Measurements from ENCODE around the gene ZNF541. TPM values are rescaled to one million over a fixed set of nuclear protein-coding genes. Genes with fewer than 3 reads are reported as not detected.

The ZNF541 gene
- total RNA-seq, 2 donors from 2014 or later: not detected

GRCh38 chr19:47608074-47608918 is 35.3 kb upstream of the ZNF541 start:
- TF ChIP-seq CTCF (conservative IDR thresholded peaks at IDR 0.05): peak; percentile 61
- Histone ChIP-seq H3K4me3 (ENCODE audit: low read length) (peak overlapping the region; percentile 95), H3K27ac (ENCODE audit: low read depth, low read length) (peak overlapping the region; percentile 84), H3K9me3 (ENCODE audit: control insufficient read depth, low read length) (no peaks in the 10 kb centered on the region), H3K4me1 (ENCODE audit: control insufficient read depth, insufficient read depth, low read length) (peaks cover 13% of the 10 kb centered on the region), H3K27me3 (ENCODE audit: control insufficient read depth, insufficient read depth, low read length, poor library complexity, severe bottlenecking) (no peaks in the 10 kb centered on the region), H3K36me3 (ENCODE audit: control insufficient read depth, insufficient read depth, low read length) (peaks cover 15% of the 10 kb centered on the region), H3K9ac (ENCODE audit: extremely low read depth, low read length, poor library complexity, severe bottlenecking) (peak overlapping the region; percentile 77)
- no peaks in the 10 kb centered on the region for H3K9me3 Mint-ChIP-seq
- peaks cover 10% of the 10 kb centered on the region for H3K36me3 Mint-ChIP-seq (ENCODE audit: low read depth)
- peak overlapping the region; percentile 88 for H3K27ac Mint-ChIP-seq
- H3K4me3 Mint-ChIP-seq: peak overlapping the region; percentile 83
- 0% methylated on average over 6 to 84 of the region's 94 CpGs for WGBS, 2 experiments (ENCODE audit: insufficient coverage in 1 of 2, insufficient read length in 1 of 2)
- no peaks in the 10 kb centered on the region for H3K27me3 Mint-ChIP-seq (ENCODE audit: insufficient read depth)
- H3K4me1 Mint-ChIP-seq: peaks cover 21% of the 10 kb centered on the region
- peak; percentile 97 for DNase-seq

DNA sequence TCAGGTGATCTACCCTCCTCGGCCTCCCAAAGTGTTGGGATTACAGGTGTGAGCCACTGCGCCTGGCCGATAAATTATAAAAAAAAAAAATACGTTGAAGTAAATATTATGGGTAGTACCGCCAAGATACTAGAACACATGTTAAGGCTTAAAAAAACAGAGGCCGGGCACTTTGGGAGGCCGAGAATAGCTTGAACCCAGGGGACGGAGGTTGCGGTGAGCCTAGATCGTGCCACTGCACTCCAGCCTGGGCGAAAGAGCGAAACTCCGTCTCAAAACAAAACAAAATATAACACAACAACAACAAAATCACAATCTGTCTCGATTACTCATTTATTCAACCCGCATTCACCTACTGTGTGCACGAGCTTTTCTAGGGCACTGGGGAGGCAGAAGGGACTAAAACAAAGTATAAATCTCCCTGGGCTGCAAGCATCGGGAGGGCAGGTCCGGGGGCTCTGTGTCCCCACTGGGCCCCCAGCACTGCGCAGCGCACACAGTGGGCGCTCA is 34.7 kb upstream of the ZNF541 start:
- H3K9me3 Mint-ChIP-seq: no peaks in the 10 kb centered on the region
- no peaks in the 10 kb centered on the region for H3K27me3 ChIP-seq (ENCODE audit: control insufficient read depth, insufficient read depth, low read length, poor library complexity, severe bottlenecking)
- peaks cover 15% of the 10 kb centered on the region for H3K36me3 ChIP-seq (ENCODE audit: control insufficient read depth, insufficient read depth, low read length)
- peak overlapping the region; percentile 77 for H3K9ac ChIP-seq (ENCODE audit: extremely low read depth, low read length, poor library complexity, severe bottlenecking)
- H3K27me3 Mint-ChIP-seq (ENCODE audit: insufficient read depth): peaks cover 2% of the 10 kb centered on the region
- no peaks in the 10 kb centered on the region for H3K9me3 ChIP-seq (ENCODE audit: control insufficient read depth, low read length)
- H3K4me3 Mint-ChIP-seq: peak overlapping the region; percentile 83
- H3K4me3 ChIP-seq (ENCODE audit: low read length): peak overlapping the region; percentile 95
- peak overlapping the region; percentile 88 for H3K27ac Mint-ChIP-seq
- no peak for TF ChIP-seq CTCF (conservative IDR thresholded peaks at IDR 0.05)
- H3K4me1 ChIP-seq (ENCODE audit: control insufficient read depth, insufficient read depth, low read length): peaks cover 9% of the 10 kb centered on the region
- H3K4me1 Mint-ChIP-seq: peaks cover 15% of the 10 kb centered on the region
- peaks cover 10% of the 10 kb centered on the region for H3K36me3 Mint-ChIP-seq (ENCODE audit: low read depth)
- no peak overlapping the region for H3K27ac ChIP-seq (ENCODE audit: low read depth, low read length)
- WGBS, 2 experiments (ENCODE audit: insufficient coverage in 1 of 2, insufficient read length in 1 of 2): 26 to 43% methylated on average over 15 to 21 of the region's 21 CpGs
- DNase-seq: no peak

GRCh38 chr19:47603706-47604565 is 31.0 kb upstream of the ZNF541 start:
- no peak overlapping the region for H3K27ac Mint-ChIP-seq
- H3K36me3 ChIP-seq (ENCODE audit: control insufficient read depth, insufficient read depth, low read length): peaks cover 6% of the 10 kb centered on the region
- H3K9ac ChIP-seq (ENCODE audit: extremely low read depth, low read length, poor library complexity, severe bottlenecking): no peak overlapping the region
- no peak for TF ChIP-seq CTCF (conservative IDR thresholded peaks at IDR 0.05)
- H3K9me3 ChIP-seq (ENCODE audit: control insufficient read depth, low read length): no peaks in the 10 kb centered on the region
- H3K27me3 ChIP-seq (ENCODE audit: control insufficient read depth, insufficient read depth, low read length, poor library complexity, severe bottlenecking): no peaks in the 10 kb centered on the region
- H3K4me3 Mint-ChIP-seq: no peak overlapping the region
- WGBS, 2 experiments (ENCODE audit: insufficient coverage in 1 of 2, insufficient read length in 1 of 2): 83 to 94% methylated on average over 10 to 13 of the region's 13 CpGs
- H3K27ac ChIP-seq (ENCODE audit: low read depth, low read length): no peak overlapping the region
- H3K27me3 Mint-ChIP-seq (ENCODE audit: insufficient read depth): peaks cover 4% of the 10 kb centered on the region
- H3K9me3 Mint-ChIP-seq: no peaks in the 10 kb centered on the region
- peaks cover 4% of the 10 kb centered on the region for H3K4me1 Mint-ChIP-seq
- H3K4me3 ChIP-seq (ENCODE audit: low read length): no peak overlapping the region
- no peak for DNase-seq
- H3K36me3 Mint-ChIP-seq (ENCODE audit: low read depth): peaks cover 7% of the 10 kb centered on the region
- no peaks in the 10 kb centered on the region for H3K4me1 ChIP-seq (ENCODE audit: control insufficient read depth, insufficient read depth, low read length)
